NOMO-1 treated with dmso at 0.1 percent for 144 hours (cell line): Measurements from ENCODE around the gene EMSY.

ENCODE experiments used
- DNase-seq: peaks from one replicate; lab custom pipeline; 2025; ENCODE audit not compliant: unreplicated experiment; lab: John Stamatoyannopoulos, UW

Gene EMSY

GRCh38 chr11:76523147-76523546, 78.3 kb downstream of the EMSY start:
- no peak for DNase-seq

GRCh38 chr11:76523786-76524436, 79.1 kb downstream of the EMSY start:
- no peak for DNase-seq

GRCh38 chr11:76524461-76524860, 79.6 kb downstream of the EMSY start:
- DNase-seq, result no peak

- DNase-seq, result no peak
These were observed 80.1 kb downstream of the EMSY start for GRCh38 chr11:76524919-76525318.

GRCh38 chr11:76526878-76527277, 82.1 kb downstream of the EMSY start:
- no peak for DNase-seq

GRCh38 chr11:76542436-76542835, 97.6 kb downstream of the EMSY start:
- no peak for DNase-seq

GRCh38 chr11:76543006-76543703, 98.3 kb downstream of the EMSY start:
- DNase-seq, result no peak

- no peak for DNase-seq
These were observed 106.0 kb downstream of the EMSY start for GRCh38 chr11:76550781-76551180.

- DNase-seq, result no peak
These were observed 106.6 kb downstream of the EMSY start for GRCh38 chr11:76551400-76551799.

GRCh38 chr11:76552987-76553386, 108.2 kb downstream of the EMSY start:
- DNase-seq, result no peak

GRCh38 chr11:76553554-76554476, 109.0 kb downstream of the EMSY start:
- no peak for DNase-seq

GRCh38 chr11:76554767-76555166, 109.9 kb downstream of the EMSY start:
- no peak for DNase-seq

- no peak for DNase-seq
These were observed 112.6 kb downstream of the EMSY start for GRCh38 chr11:76557466-76557865.

- no peak for DNase-seq
These were observed 113.7 kb downstream of the EMSY start for GRCh38 chr11:76558473-76558872.

GRCh38 chr11:76558891-76559290, 114.1 kb downstream of the EMSY start:
- no peak for DNase-seq

GRCh38 chr11:76559346-76559745, 114.5 kb downstream of the EMSY start:
- DNase-seq, result no peak

GRCh38 chr11:76560219-76560618, 115.4 kb downstream of the EMSY start:
- no peak for DNase-seq

GRCh38 chr11:76561245-76561644, 116.4 kb downstream of the EMSY start:
- DNase-seq, result no peak

GRCh38 chr11:76562541-76562940, 117.7 kb downstream of the EMSY start:
- DNase-seq, result no peak

GRCh38 chr11:76564364-76564763, 119.5 kb downstream of the EMSY start:
- no peak for DNase-seq

- DNase-seq, result no peak
These were observed 122.0 kb downstream of the EMSY start for GRCh38 chr11:76566811-76567210.

GRCh38 chr11:76567261-76567660, 122.4 kb downstream of the EMSY start:
- DNase-seq, result no peak
